Stimulated activated CD4-positive, alpha-beta T cell treated with anti-CD3 and anti-CD28 coated beads, Interleukin-1b, Interleukin-23, amount 100 ng/mL, for 24 hours (primary cell): ENCODE results near the gene C5orf15.
A peak's percentile ranks its signal among the peaks of the same experiment; 100 is the strongest.
"Not testable (repeated sequence)": the region's sequence is repeated elsewhere in the genome, so short reads cannot be mapped to it uniquely, and the experiment has no call there.

Experiments
- DNase-seq, 4 experiments: peaks; one replicate each; pipeline ENCODE4 v3.0.0-alpha.2; 2020; ENCODE audit warnings: low read depth in 4 of 4, low spot score in 1 of 4

C5orf15 gene

DNA sequence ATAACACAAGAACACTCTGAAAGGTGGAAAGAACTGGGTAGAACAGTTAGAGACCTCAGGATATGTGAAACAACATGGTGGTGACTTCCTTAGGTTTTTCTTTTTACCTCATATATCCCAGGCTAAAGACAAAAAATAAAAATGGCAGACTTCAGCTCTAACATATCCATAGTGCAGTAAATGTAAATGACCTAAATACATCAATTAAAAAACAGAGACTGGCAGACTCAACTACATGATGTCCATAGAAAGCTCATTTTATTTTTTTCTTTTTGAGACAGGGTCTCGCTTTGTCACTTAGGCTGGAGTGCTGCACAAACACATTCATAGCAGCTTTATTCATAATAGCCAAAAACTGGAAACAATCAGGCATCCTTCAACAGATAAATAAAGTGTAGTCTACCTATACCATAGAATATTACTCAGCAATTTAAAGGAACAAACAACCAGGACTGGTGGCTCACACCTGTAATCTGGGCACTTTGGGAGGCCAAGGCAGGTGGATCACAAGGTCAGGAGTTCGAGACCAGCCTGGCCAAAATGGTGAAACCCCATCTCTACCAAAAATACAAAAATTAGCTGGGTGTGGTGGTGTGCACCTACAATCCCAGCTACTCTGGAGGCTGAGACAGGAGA lies 4.8 kb downstream of the C5orf15 start:
- DNase-seq, result no peak

DNA sequence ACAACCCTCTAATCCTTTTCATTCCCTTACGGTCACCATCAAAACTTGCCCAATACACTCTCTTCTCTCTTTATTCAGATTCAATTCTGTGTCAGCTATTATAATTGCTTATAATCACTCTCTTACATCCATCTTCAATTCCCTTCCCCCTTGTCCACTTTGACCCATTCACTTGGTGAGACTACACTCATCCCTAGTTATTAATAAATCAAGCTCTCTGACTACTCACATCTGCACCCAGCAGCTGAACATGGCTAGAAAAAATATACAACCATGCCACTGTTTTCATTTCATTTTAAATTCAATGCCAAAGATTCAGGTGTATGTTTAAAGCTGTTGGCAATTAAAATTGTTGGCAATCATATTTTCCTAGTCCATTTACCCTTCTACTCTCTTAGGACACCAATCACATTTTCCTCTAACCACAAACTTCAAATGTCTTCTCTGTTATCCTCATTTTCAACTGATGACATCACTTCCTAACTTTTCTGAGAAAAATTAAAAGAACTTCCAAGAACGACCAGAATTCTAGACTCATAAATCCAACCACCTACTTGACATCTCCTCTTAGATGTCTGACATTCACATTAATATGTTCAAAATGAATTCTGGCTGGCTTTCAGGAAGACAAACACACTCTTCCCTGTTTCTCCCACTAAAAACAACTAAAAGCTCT lies 5.5 kb downstream of the C5orf15 start:
- DNase-seq, result no peak

DNA sequence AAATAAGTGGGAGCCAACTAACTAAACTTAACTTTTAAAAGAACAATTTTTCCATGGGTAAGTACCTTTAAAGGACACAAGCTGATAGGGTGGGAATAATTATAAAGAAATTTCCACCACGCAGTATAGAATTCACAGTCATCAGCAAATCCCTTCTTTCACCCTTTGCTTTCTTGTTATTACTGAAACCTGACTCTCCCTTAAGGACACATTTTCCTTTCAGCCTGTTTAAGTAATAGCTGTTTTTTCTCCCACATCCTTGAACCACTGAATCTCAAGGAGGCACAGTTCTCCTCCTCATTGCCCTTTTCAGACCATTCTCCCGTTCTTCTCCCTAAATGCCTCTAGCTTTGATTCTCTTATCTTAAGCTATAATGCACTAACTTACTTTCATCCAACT lies 6.3 kb downstream of the C5orf15 start:
- no peak for DNase-seq

DNA sequence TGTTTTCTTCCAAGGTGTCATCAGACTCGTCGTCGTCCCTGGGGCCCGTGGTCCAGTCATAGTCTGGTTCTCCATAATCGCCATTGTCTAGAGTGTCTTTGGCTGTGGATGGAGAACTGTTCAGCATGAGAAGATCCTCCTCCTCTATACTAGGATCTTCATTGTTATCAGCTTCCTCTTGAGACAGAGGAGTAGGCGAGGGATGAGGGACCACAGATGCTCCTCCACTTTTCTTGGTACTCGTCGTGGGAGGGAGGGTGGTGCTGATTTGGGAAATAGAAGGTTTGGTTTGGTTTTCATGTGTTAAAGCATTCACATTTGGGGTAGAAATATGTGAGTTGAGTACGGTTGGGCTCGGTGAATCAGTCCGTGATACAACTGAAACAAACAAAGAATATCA lies 8.8 kb downstream of the C5orf15 start:
- DNase-seq, result no peak

DNA sequence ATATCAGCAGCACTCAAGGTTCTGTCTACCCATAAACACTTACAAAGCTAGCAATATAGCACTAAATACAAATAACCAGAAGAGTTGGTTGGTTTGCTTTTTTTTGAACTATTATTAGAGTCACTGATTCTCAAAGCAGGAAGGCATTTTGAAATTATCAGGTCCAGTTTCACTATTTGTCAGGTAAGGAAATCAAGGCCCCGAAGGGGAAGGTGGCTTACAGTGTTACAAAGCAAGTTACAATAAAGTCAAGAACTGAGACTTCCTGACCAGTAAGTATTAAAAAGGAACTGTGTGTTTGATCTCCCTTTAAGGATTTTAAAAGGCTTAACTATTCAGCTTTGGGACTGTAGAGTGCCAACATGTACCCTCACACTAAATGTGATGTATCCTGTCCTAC lies 10.8 kb downstream of the C5orf15 start:
- DNase-seq, result no peak

DNA sequence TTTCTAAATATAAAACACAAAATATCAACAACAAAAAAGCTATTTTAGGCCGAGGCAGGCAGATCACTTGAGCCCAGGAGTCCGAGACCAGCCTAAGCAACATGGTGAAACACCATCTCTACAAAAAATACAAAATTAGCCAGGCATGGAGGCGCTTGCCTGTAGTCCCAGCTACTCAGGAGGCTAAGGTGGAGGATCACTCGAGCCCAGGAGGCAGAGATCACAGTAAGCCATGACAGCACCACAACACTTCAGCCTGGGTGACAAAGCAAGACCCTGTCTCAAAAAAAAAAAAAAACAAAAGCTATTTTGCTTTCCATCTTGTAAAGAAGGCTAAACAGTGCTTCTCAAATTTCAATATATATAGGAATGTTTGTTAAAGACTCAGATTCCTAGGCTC lies 11.3 kb downstream of the C5orf15 start:
- no peak for DNase-seq

DNA sequence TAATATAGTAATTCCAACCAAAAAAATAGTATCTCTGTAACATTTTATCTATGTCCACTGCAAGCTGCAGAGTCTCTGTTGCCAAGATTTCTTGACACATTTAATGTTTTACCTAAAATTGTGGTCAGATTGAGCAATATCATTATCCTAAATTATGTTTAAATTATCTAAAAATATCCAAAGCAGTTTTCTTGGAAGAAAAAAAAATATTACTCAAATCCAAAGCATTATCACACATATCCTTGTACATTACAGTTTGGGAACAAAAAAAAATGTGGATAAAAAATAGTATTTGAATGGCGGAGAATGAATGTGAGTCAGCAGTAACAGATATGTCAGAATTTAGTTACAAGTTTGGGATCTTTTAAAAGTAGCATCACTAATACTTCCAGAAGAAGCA lies 12.2 kb downstream of the C5orf15 start:
- DNase-seq, result not testable (repeated sequence)

DNA sequence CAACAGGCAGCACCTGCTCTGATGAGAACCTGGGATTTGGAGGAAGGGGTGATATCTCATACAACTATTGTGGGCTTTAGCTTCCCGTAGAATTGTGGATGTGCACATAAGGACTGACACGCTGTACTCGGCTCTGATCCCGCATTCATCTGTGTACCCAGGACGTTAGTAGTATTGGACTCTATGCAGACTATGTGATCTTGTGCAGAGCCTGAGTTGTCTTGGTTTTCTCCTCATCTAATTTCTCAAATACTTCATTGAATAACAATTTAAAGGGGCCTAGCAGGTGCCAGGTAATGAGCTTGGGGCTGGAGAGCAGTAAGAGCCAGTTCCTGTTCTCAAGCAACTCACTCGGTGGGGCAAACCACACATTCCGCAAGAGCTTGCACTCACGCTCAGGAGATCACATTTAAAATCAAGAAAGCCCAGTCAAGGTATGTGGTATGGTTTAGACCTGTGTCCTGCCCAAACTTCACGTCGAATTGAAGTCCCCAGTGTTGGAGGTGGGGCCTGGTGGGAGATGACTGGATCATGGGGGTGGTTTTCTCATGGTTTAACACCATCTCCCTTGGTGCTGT lies 14.8 kb downstream of the C5orf15 start:
- DNase-seq, result no peak

DNA sequence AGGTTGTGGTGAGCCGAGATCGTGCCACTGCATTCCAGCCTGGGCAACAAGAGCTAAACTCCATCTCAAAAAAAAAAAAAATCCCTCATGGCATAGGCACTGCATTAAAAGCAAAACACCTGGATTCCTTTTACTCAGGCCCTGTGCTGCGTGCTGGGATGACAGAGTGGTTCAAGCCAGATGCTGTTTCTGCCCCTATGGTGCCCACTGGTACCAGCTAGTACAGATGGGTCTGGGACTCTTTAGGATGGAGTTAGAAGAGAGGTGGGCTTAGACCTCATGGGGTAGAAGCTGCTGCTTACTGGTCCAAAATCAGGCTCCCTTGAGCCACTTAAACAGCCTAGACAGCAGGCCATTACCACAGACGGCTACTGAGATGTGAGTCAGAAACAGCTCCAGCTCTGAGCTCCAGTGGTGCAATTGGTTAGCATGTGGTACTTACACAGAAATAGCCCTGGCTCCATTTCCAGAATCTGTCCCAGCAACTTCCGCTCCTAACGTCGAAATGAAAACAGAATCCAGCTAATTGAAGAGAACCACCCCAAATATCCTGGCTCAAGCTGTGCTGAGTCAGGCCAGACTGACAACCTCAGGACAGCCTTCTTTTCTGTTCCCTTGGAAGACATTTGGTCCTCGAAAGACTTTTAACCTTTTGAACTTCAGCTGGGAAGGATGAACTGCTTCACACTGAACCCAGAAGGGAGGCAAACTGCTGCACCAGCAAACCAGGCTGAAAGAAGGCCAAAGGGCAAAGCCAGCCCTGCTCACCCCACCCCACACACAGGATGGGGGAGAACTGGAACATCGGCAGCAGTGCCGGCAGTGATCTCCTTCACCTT lies 15.5 kb downstream of the C5orf15 start:
- DNase-seq, result no peak

DNA sequence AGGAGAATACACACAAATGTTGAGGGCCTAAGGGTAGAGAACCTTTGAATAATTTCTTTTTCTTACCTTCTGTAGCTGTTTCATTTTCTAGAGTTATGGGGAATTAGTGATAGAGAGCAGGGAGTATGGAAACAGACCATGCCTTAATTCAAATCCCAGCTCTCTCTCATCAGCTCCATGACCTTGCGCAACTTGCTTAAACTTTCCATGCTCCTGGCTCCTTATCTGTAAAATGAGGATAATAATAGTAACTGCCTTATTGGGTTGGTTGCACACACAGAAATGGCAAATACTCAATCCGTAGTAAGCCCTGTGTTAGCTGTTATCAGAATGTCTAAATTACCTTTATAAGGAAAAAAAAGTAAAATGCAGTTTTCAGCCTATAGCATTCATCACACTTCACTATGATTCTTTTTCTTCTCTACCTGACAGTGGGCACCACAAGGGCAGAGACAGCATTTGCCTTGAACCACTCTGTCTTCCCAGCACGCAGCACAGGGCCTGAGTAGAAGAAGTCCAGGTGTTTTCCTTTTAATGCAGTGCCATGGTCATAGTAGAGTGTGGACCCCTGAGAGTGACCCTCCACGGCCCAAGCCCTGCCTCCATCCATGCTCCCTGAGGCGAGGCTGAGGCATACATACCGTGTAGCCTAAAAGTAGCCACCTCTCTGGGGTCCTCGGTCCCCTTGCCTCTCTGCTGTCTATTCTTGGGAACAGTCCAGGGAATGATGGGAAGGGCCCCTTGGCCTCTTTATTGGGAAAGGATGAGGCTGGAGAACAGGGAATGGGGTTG lies 17.4 kb downstream of the C5orf15 start:
- no peak for DNase-seq

DNA sequence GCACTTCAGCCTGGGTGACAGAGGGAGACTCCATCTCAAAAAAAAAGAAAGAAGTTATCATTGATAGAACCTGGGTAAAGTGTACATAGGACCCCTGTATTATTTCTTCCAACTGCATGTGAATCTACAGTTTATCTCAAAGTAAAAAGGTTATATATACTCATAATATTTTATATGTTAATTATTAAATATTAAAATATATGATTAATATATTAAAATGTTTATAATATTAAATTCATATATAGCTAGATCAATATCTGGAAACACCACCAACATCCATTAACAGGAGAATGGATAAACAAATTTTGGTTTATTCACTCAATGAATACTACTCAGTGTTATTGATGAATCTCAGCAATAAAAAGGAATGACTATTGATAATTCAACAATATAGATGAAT lies 19.7 kb downstream of the C5orf15 start:
- DNase-seq, result no peak

DNA sequence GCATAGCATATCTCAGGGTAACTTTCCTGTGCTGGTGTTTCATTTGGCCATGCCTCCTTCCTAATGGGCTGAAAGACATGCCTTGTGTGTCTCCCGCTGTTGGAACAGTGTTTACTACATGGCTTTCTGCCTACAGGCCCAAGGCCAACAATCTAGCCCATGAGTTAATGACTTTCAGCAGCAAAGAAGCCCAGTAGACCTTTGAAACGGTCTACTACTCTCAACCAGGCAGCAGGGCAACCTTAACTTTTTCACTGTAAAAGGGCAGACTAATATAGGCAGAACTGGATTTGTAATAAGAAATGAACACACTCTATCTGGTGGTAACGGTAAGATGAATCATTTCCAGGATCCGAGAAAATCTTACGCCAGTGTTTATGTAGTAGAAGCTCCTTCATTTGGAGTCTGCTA lies 21.0 kb downstream of the C5orf15 start:
- no peak for DNase-seq

DNA sequence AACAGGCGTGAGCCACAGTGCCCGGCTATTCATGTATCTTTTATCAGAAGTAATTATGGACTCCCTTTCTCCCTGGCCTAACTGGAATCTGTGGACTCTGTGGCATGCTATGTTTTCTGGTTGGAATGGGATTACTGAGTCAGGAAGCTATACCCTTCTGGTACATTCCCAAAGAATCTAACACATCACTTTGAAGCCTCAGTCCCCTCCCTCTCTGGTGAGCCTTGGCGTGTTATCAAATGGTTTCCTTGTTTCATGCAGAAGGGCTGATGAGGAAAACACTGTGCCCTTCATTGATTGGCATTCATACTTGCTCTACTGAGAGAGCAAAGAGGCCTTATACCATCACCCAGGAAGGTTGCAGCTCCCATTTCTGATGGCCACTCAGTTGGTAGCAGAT lies 22.9 kb downstream of the C5orf15 start:
- DNase-seq, result no peak

DNA sequence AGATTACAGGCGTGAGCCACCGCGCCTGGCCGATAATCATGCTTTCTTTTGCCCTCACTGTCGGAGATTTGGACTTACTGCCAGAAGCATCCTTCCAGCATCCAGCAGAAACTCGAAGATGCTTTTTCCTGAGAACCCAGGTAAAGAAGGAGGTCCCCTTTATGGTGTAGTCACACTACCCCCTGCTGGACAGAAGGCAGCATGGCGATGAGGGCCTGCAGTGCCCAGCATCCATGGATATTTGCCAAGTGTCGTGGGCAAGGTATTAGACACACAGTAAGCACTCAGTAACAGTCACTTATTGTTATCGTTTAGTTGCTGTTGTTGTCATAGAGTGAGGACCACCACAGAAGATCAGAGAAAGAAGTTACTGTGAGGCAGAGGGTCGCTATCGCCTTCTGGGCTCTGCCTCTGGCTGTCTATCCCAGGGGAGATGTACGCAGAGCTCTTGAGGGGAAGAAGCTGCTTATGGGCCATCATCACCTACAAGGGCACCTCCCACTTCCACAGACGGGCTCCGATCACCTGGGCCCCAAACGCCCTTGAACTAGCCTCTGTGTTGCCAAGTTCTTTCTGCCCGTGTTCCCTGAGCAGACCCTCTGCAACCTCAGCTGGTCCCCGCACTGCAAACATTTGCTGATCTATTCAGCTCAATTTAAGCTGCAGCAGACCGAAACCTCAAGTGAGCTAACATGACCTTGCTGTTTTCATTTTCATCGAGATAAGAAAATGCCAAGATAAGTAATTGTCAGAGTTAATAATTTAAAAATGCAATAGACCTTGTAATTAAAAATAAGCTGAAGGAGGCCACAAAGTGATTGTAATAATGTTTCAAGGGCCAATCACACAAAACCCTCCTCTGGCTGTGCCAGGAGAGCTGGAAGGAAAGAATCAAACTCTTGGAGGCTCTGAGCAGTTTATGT lies 23.9 kb downstream of the C5orf15 start:
- DNase-seq, result peak in 2 of 4 experiments; percentile 35 to 44

DNA sequence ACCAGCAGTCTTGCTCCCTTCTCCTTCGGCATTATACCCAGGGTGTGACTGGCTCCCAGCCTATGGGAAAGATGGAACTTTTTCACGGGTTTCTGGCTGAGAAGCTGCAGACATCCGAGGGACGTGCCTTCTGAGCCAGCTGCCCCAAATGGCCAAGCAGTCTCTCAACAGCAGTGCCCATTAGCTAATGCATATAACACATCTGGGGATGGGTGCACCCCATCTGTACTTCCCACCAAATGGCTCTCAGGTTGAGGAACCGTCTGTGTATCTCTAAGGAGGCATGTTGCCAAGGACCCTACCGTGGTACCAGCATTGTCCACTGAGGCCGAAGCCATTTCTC lies 25.0 kb downstream of the C5orf15 start:
- DNase-seq, result no peak

DNA sequence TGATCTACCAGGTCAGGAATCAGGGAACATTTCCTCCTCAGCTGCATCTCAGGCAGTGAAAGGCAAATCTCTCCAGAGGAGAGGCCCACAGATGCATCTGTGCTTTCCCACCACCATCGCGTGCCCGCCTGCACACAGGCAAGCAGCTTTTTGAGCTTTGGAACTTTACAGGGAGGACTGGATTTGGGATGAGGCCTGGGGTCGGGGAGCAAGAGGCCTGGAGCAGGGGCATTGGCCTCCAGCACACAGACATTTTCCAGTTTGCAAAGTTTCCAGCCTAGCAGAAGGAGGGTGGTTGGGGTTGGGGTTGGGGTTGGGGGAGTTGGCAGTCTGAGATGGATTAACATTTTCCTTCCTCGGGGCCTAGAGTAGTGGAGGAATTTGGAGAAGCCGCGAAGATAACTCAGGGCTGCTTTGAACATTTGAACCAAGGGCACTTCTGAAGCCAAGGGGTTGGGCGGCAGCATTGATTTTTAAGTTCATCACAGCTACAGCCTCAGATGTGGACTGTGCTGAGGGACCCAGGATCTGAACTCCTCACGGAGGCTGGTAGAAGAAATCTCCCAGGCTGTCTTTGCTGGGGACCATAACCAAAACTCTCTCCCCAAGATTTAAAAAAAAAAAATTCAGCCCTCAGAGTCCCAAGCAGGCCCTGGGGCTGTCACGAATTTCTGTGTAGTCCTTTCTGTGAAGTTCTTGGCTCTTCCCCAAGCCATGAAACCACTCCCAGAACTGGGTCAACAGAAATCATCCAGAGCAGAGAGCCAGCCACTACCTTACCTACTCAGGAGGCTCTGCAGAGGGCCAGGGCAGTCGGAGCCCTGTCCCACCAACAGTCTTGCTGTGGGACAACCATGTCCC lies 25.6 kb downstream of the C5orf15 start:
- DNase-seq, result no peak

DNA sequence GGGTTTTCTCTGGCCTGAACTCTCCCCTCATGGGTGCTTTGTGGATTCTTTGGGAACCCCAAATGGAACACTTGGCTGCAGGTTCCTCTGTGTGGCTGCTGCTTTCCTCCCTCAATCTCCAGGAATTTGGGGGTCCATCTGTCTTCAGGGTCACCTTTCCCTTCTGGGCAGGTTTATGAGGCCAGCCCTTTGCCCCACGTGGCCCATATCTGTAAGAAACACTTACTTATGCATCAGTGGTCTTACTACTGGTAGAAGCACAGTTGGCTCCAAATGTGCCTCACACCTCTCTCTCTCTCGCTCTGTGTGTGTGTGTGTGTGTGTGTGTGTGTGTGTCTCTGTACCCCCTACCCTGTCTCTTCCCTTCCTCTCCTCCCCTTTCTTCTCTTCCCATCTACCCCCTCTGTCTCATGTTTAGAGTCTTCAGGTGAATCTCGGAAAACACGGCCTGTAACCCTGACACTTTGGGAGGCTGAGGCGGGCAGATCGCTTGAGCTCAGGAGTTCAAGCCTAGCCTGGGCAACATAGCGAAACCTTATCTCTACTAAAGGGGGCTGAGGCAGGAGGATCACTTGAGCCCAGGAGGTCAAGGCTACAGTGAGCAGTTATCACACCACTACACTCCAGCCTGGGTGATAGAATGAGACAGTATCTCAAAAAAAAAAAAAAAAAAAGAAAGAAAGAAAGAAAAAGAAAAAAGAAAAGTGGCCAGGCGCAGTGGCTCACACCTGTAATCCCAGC lies 26.8 kb downstream of the C5orf15 start:
- DNase-seq, result no peak

DNA sequence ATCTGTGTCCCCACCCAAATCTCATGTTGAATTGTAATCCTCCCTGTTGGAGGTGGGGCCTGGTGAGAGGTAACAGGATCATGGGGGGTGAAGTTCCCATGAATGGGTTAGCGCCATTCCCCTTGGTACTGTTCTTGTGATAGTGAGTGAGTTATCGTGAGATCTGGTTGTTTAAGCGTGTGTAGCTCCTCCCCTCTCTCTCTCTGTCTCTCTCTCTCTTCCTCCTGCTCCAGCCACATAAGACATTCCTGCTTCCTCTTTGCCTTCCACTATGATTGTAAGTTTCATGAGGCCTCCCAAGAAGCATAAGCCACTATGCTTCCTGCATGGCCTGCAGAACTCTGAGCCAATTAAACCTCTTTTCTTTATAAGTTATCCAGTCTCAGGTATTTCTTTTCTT lies 28.8 kb downstream of the C5orf15 start:
- no peak for DNase-seq

DNA sequence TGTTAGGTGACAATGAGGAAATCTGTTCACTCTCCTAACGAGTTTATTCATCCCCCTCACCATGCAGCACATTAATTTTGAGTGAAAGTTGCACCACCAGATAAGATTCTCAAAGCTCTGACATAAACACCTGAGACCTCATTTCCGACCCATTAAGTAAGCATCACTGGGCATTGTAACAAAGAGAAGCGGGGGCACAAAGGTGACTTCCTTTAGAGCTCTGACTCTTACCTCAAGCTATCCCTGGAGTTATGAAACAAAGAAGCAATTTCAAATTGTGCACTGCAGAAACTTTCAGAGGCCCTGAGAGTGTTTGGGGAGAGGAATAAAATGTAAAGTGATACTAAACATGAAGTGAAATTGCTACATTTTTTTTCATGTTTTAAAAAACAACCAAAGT lies 29.5 kb downstream of the C5orf15 start:
- no peak for DNase-seq
